A673 (cell line): ENCODE measurements around the gene MED6. TPM values are rescaled to one million over a fixed set of nuclear protein-coding genes. Genes with fewer than 3 reads are reported as not detected.
A peak's percentile ranks its signal among the peaks of the same experiment; 100 is the strongest.

Experiments used
- BruUV-seq: library from RNA; stranded (reverse); fragments of 400-500 nt; replicated peaks from 2 replicates; lab custom pipeline; 2021; lab: Mats Ljungman, UMichigan
- CTCF ChIA-PET: fragments of 300-600 bp; sonication (Branson Sonifier 250); formaldehyde crosslinking; loops from one replicate; lab custom pipeline; 2022; ENCODE audit warnings: antibody characterized with exemption; lab: Charles Lee
- POLR2A ChIA-PET: fragments of 300-600 bp; sonication (Branson Sonifier 250); formaldehyde crosslinking; loops from one replicate; lab custom pipeline; 2022; ENCODE audit warnings: antibody characterized with exemption; ENCODE audit not compliant: low non-redundant PET; lab: Charles Lee
- DNase-seq: peaks from one replicate; pipeline ENCODE4 v3.0.0-alpha.2; 2015; ENCODE audit warnings: low spot score
- H3K27ac ChIP-seq: fragments of 200-600 bp; sonication (generic); 2 replicates; pipeline ENCODE4 v1.5.1; 2016; ENCODE audit warnings: mixed run types, low read depth, mild to moderate bottlenecking, mixed read lengths, antibody characterized with exemption, low read length; ENCODE audit not compliant: poor library complexity, severe bottlenecking
- H3K27me3 ChIP-seq: fragments of 200-600 bp; sonication (generic); replicated peaks from 2 replicates; pipeline ENCODE4 v1.6.1; 2017; ENCODE audit warnings: mixed run types, low read depth, mild to moderate bottlenecking, mixed read lengths, antibody characterized with exemption, low read length; ENCODE audit not compliant: insufficient read depth, poor library complexity
- H3K36me3 ChIP-seq: fragments of 200-600 bp; sonication (generic); 2 replicates; pipeline ENCODE4 v1.6.1; 2016; ENCODE audit warnings: mixed run types, mild to moderate bottlenecking, mixed read lengths, antibody characterized with exemption, low read length; ENCODE audit not compliant: insufficient read depth, poor library complexity, severe bottlenecking
- H3K4me1 ChIP-seq: fragments of 200-600 bp; sonication (generic); 2 replicates; pipeline ENCODE4 v1.6.1; 2017; ENCODE audit warnings: mixed run types, mild to moderate bottlenecking, mixed read lengths, antibody characterized with exemption, low read length; ENCODE audit not compliant: insufficient read depth, poor library complexity, severe bottlenecking
- H3K4me3 ChIP-seq: fragments of 200-600 bp; sonication (generic); 2 replicates; pipeline ENCODE4 v1.5.1; 2016; ENCODE audit warnings: low read depth, mixed run types, mild to moderate bottlenecking, mixed read lengths, low read length; ENCODE audit not compliant: poor library complexity, severe bottlenecking
- H3K9me3 ChIP-seq: fragments of 200-600 bp; sonication (generic); 2 replicates; pipeline ENCODE4 v1.6.1; 2016; ENCODE audit warnings: mixed run types, low read depth, mild to moderate bottlenecking, mixed read lengths, antibody characterized with exemption, low read length; ENCODE audit not compliant: poor library complexity, severe bottlenecking
- EZH2 ChIP-seq: fragments of 200-600 bp; sonication (generic); IDR thresholded peaks from 2 replicates; pipeline ENCODE4 v1.6.1; 2017; ENCODE audit warnings: borderline replicate concordance, low read depth, mild to moderate bottlenecking, mixed read lengths, antibody characterized with exemption, low read length; ENCODE audit not compliant: poor library complexity, severe bottlenecking
- intact Hi-C: fragments of 100-400 bp; cut with micrococcal nuclease; formaldehyde crosslinking; loops from one replicate; pipeline ENCODE4 v1.10.0; 2022; ENCODE audit not compliant: unreplicated experiment
- total RNA-seq: library from RNA; stranded (reverse); gene quantifications from 2 replicates; pipeline ENCODE4 v1.2.3, GENCODE V29; 2021
- TF ChIP-seq, protein P1 (sequence below): fragments of 300-800, 200-600 bp; sonication (generic); conservative IDR thresholded peaks from 2 replicates; pipeline ENCODE4 v1.5.1; 2017; ENCODE audit warnings: low read depth, mild to moderate bottlenecking, antibody characterized with exemption, low read length, moderate library complexity, mixed read lengths

Gene MED6
- total RNA-seq, 1 experiment from 2014 or later = 56.8 TPM

GRCh38 chr14:70642303-70643235, 42.1 kb upstream of the MED6 start:
- peak overlapping the region; percentile 51 for H3K27ac ChIP-seq
- CTCF ChIA-PET = no interaction called here
- intact Hi-C loops = no loop called here
- no TSS peak for BruUV-seq
- H3K9me3 ChIP-seq = no peaks in the 10 kb centered on the region
- H3K36me3 ChIP-seq = no peaks in the 10 kb centered on the region
- TF ChIP-seq, protein P1, sequence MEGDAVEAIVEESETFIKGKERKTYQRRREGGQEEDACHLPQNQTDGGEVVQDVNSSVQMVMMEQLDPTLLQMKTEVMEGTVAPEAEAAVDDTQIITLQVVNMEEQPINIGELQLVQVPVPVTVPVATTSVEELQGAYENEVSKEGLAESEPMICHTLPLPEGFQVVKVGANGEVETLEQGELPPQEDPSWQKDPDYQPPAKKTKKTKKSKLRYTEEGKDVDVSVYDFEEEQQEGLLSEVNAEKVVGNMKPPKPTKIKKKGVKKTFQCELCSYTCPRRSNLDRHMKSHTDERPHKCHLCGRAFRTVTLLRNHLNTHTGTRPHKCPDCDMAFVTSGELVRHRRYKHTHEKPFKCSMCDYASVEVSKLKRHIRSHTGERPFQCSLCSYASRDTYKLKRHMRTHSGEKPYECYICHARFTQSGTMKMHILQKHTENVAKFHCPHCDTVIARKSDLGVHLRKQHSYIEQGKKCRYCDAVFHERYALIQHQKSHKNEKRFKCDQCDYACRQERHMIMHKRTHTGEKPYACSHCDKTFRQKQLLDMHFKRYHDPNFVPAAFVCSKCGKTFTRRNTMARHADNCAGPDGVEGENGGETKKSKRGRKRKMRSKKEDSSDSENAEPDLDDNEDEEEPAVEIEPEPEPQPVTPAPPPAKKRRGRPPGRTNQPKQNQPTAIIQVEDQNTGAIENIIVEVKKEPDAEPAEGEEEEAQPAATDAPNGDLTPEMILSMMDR = no peak
- no peak for TF ChIP-seq EZH2
- H3K4me3 ChIP-seq = peak overlapping the region; percentile 84
- peak; percentile 42 for DNase-seq
- H3K4me1 ChIP-seq = peaks cover 34% of the 10 kb centered on the region
- peaks cover 12% of the 10 kb centered on the region for H3K27me3 ChIP-seq
- POLR2A ChIA-PET = no interaction called here

DNA sequence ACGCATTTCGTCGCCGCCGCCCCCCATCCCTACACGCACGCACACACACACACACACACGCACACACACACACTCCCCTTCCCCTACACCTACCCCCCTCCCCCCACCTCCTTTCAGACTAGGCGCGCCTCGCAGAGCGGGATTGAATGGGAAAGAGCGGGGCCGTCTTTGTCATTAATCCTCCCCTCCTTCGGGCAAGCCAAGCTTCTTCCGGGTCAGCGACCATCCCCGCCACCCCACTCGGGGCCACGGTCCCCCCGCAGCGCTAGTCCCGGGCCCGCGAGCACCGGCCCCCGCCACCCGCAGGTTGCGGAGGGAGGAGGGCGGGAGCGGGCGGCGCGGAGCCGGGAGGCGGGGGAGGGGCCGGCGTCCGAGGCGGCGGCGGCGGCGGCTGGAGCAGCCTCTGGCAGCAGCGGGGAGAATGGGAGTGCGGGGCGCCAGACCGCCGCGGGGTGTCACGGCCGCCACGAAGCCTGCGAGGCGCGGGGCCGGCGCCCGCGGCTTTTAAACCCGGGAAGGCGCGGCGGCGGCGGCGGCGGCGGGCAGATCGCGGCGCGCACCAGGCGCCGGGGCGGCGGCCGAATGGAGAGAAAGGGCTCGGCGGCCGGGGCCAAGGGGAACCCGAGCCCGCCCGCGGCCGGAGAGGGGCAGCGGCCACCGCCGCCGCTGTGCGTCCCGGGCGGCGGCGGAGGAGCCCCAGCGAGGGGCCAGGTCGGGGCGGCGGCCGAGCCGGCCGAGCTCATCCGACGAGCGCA, 41.3 kb upstream of the MED6 start, which contains the start of gene TTC9:
TTC9 (plus strand) TSS at position 369 of the 755 bp plus-strand sequence; CDS start at position 583, 214 bp downstream.
- intact Hi-C loops = no loop called here
- CTCF ChIA-PET = no interaction called here
- DNase-seq = peak; percentile 41
- POLR2A ChIA-PET = no interaction called here
- H3K9me3 ChIP-seq = no peaks in the 10 kb centered on the region
- TF ChIP-seq EZH2 = no peak
- TF ChIP-seq, protein P1 = no peak
- H3K4me3 ChIP-seq = peak within 1 kb of the TSS; percentile 84
- H3K4me1 ChIP-seq = peaks cover 26% of the 10 kb centered on the region
- H3K36me3 ChIP-seq = no peaks in the 10 kb centered on the region
- H3K27ac ChIP-seq = peak within 1 kb of the TSS; percentile 51
- peaks cover 12% of the 10 kb centered on the region for H3K27me3 ChIP-seq
- no TSS peak for BruUV-seq

DNA sequence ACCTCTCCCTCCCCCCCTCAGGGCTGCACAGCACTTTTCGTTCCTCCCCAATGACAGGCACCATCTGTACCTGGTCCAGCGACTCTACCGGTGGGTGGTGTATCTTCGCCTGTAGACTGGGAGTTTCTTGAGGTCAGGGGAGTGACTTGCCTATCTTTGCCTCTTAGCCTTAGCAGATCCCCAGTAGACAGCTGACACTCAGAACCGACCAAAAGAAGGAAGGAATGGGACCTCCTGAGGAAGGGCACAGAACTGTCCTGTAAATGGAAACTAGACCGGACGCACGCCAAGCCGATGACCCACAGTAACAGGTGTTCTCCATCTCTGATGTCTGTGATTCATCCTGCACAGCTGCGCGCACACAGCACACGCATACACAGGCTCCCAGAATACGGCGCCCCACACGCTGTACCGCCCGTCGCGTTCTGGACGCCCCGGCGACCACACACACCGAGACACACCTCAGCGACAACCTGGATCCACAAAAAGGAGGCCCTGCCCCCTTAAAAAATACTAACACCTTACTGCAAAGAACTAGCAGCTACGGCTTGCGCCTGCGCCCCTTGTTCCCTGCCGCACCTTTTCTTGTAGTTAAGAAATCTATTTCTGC, 40.6 kb upstream of the MED6 start:
- Histone ChIP-seq H3K27me3 (peaks cover 12% of the 10 kb centered on the region), H3K9me3 (no peaks in the 10 kb centered on the region), H3K36me3 (no peaks in the 10 kb centered on the region), H3K27ac (no peak overlapping the region), H3K4me3 (peak overlapping the region; percentile 84), H3K4me1 (peaks cover 20% of the 10 kb centered on the region)
- ChIA-PET CTCF (no interaction called here), POLR2A (no interaction called here)
- no peak for TF ChIP-seq EZH2
- TF ChIP-seq, protein P1 = no peak
- DNase-seq = no peak
- intact Hi-C loops = no loop called here
- no TSS peak for BruUV-seq
